ENCODE data around the gene CD46.

The CD46 gene

GRCh38 chr1:207830788-207831187 lies 78.9 kb downstream of the CD46 start:
- no peak for DNase-seq

- peak in 1 of 2 donors; percentile 60 for DNase-seq
Observed at GRCh38 chr1:207831517-207832327, 79.9 kb downstream of the CD46 start.

- DNase-seq = no peak
Observed at GRCh38 chr1:207832796-207833195, 80.9 kb downstream of the CD46 start.

GRCh38 chr1:207833381-207833780 lies 81.5 kb downstream of the CD46 start:
- DNase-seq = peak; percentile 38 to 54

GRCh38 chr1:207833956-207834660 lies 82.3 kb downstream of the CD46 start:
- DNase-seq = no peak

GRCh38 chr1:207835958-207836357 lies 84.1 kb downstream of the CD46 start:
- DNase-seq = no peak

- DNase-seq = no peak
Observed at GRCh38 chr1:207836591-207837347, 84.9 kb downstream of the CD46 start.

- DNase-seq = no peak
Observed at GRCh38 chr1:207837673-207838072, 85.8 kb downstream of the CD46 start.

GRCh38 chr1:207838156-207839082 lies 86.6 kb downstream of the CD46 start:
- peak in 1 of 2 donors; percentile 38 for DNase-seq

- no peak for DNase-seq
Observed at GRCh38 chr1:207839083-207839413, 87.2 kb downstream of the CD46 start.

GRCh38 chr1:207840380-207840779 lies 88.5 kb downstream of the CD46 start:
- DNase-seq = no peak

GRCh38 chr1:207841293-207841692 lies 89.4 kb downstream of the CD46 start:
- peak in 1 of 2 donors; percentile 52 for DNase-seq

- DNase-seq = no peak
Observed at GRCh38 chr1:207841901-207842300, 90.0 kb downstream of the CD46 start.

- DNase-seq = no peak
Observed at GRCh38 chr1:207842506-207842905, 90.7 kb downstream of the CD46 start.

GRCh38 chr1:207844371-207844770 lies 92.5 kb downstream of the CD46 start:
- peak; percentile 49 to 76 for DNase-seq
